ENCODE results near the gene ADPRS.

Gene ADPRS, protein sequence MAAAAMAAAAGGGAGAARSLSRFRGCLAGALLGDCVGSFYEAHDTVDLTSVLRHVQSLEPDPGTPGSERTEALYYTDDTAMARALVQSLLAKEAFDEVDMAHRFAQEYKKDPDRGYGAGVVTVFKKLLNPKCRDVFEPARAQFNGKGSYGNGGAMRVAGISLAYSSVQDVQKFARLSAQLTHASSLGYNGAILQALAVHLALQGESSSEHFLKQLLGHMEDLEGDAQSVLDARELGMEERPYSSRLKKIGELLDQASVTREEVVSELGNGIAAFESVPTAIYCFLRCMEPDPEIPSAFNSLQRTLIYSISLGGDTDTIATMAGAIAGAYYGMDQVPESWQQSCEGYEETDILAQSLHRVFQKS

DNA sequence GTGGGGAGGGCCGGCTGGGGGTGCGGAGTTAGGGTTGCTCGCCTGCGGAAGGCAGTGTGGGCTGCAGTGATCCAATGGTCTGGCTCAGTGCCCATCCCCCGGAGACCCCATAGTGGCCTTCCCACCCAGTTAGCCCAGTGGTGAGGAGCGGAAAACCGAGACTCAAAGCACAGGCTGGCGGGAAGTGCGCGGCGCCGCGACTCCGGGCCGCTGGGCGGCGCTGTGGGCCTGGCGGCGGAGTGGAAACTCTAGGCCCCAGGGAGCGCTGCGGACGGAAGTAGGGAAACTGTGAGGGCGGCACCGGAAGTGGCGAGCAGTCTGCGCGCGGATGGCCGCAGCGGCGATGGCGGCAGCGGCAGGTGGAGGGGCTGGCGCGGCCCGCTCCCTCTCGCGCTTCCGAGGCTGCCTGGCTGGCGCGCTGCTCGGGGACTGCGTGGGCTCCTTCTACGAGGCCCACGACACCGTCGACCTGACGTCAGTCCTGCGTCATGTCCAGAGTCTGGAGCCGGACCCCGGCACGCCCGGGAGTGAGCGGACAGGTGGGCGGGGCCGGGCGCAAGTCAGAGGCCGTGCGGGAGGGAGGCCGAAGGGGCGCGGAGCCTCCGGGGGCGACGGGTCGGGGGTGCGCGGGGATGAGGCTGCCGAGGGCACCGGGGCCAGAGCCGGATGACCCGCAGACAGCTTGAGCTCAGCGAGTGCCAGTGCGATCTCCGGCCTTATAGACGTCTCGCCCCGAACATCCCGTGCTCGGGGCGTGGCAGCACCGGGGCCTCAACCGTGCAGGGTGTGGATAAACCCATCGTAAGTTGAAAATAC, at the start of gene ADPRS:
Gene ADPRS (plus strand): TSS at position 316 of the 816 bp plus-strand sequence. CDS start 13 bp downstream, at position 329.
- peak; percentile 83 to 89 for DNase-seq (ENCODE audit: low read depth in 2 of 2)

DNA sequence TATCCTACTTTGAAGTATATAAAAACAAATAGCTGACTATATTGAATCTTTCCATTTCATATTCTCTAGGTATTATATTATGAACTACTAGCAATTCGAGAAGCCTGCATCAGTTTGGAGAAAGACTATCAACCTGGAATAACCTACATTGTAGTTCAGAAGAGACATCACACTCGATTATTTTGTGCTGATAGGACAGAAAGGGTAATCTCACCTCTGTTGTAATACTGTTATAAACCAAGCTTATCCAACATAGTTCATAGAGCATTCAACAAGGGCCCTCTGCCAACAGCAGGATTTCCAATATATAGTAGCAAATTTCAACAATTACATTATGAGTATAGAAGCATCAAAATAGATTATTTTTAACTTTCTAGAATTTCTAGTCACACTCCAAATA, 48.5 kb upstream of the ADPRS start:
- no peak for DNase-seq (ENCODE audit: low read depth in 2 of 2)

- DNase-seq (ENCODE audit: low read depth in 2 of 2) = no peak
These were observed 36.9 kb upstream of the ADPRS start for GRCh38 chr1:36051821-36052220.

DNA sequence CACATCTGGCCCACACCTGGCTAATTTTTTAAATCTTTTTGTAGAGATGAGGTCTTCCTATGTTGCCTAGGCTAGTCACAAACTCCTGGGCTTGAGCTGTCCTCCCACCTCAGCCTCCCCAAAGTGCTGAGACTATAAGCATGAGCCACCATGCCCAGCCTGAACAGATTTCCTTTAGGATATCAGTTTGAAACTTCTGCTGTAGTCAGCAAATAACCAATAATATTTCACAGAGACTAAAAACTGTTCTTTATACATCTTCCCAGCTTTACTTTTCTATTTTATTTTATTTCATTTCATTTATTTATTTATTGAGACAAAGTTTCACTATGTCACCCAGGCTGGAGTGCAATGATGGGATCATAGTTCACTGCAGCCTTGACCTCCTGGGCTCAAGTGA, 34.7 kb upstream of the ADPRS start:
- no peak for DNase-seq (ENCODE audit: low read depth in 2 of 2)

DNA sequence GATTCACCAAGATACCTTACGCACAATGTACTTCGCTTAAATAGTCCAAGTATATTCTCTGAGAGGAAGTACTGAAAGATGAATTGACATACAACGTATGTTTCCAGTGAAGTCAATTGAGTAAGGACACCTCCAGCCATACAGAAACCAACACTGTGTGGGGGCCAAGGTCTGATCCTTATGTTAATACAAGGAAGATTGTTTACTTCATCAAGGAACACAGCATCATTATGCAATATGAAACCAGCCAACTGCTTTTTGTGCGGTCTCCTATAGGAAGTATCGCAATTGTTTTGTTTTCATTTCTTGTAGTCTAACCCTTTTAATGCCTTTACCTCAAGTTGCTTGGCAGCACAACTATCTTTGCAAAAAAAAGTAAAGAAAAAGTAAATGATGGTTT, 33.0 kb upstream of the ADPRS start:
- no peak for DNase-seq (ENCODE audit: low read depth in 2 of 2)

DNA sequence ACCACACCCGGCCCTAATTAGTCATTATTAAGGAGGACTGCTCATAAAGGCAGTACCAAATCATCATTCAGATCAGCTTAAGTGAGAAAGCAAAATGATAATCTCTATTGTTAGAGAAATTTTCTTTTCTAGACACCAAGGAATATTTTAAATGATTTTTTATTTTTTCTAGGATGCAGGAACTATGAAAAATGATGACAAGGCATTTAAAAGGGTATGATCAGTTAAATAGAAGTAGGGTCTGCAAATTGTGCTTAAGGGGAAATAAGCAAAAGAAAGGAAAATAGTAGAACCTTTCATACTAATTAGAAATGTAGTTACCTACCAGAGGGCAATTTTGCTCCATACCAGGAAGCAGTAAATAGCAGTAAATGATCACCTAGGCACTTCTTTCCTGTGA, 26.4 kb upstream of the ADPRS start:
- DNase-seq (ENCODE audit: low read depth in 2 of 2) = no peak

- DNase-seq (ENCODE audit: low read depth in 2 of 2) = no peak
These were observed 20.8 kb upstream of the ADPRS start for GRCh38 chr1:36067871-36068270.

DNA sequence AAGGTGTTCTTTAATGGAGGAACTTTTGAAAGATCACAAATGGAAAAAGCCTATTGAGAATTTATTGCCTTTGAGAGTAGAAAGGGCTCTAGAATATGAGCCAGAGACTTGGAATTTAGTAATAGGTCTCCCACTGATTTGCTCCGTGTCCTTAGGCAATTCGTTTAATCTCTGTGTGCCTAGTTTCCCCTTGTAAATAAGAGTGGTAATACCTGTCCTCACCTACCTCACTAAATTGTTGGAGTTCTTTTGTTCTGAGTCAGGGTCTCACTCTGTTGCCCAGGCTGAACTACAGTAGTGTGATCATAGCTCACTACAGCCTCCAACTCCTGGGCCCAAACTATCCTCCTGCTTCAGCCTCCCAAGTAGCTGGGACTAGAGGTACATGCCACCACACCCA, 19.8 kb upstream of the ADPRS start:
- no peak for DNase-seq (ENCODE audit: low read depth in 2 of 2)

GRCh38 chr1:36070349-36070748, 18.3 kb upstream of the ADPRS start:
- DNase-seq (ENCODE audit: low read depth in 2 of 2) = no peak

DNA sequence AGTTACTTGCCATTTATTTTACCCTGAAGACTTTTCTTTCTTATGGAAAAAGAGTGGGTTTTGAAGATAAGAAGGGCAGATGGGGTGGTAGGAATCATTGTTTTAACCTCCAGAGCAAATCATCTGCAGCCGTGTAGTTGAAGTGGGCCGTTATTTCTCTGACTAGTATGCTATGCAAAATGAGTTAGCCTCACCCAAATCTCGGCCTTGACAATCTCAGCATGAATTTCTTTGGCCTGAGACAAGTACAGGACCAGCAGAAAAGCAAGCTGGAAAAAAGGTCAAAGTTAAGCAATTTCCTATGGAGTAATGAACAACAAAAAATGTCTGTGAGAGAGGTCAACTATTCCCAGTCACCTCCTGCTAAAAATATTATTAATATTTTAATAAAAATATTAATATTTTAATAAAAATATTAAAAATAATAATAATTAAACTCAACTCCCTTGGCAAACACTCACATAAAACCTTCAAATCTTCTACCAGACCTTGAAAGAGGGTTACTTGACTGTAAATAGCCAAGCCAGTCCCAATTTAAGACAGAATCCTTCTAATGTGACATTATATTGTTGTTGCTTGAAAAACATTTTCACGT, 11.6 kb upstream of the ADPRS start:
- no peak for DNase-seq (ENCODE audit: low read depth in 2 of 2)

DNA sequence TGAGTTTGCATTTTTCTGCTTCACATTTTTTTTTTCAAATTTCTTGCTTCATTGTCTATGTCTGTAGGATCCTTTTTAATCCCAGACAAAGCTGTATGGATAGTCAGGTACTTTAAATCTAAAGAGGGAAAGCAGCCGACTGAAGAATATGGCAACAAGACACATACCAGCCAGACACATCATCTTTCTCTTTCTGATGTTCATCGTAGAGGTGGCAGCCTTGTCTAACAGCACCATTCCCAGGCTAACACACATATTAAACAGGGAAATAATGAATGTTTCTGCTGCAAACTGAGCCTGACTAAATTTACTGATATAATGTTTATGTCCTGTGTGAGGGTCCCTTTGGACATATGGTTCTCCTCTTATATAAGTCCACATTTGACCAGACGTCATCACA, 8.5 kb upstream of the ADPRS start:
- no peak for DNase-seq (ENCODE audit: low read depth in 2 of 2)

- no peak for DNase-seq (ENCODE audit: low read depth in 2 of 2)
These were observed 7.9 kb upstream of the ADPRS start for GRCh38 chr1:36080801-36081200.

GRCh38 chr1:36081926-36082485, 6.7 kb upstream of the ADPRS start:
- DNase-seq (ENCODE audit: low read depth in 2 of 2) = no peak

GRCh38 chr1:36083219-36083618, 5.5 kb upstream of the ADPRS start:
- no peak for DNase-seq (ENCODE audit: low read depth in 2 of 2)

DNA sequence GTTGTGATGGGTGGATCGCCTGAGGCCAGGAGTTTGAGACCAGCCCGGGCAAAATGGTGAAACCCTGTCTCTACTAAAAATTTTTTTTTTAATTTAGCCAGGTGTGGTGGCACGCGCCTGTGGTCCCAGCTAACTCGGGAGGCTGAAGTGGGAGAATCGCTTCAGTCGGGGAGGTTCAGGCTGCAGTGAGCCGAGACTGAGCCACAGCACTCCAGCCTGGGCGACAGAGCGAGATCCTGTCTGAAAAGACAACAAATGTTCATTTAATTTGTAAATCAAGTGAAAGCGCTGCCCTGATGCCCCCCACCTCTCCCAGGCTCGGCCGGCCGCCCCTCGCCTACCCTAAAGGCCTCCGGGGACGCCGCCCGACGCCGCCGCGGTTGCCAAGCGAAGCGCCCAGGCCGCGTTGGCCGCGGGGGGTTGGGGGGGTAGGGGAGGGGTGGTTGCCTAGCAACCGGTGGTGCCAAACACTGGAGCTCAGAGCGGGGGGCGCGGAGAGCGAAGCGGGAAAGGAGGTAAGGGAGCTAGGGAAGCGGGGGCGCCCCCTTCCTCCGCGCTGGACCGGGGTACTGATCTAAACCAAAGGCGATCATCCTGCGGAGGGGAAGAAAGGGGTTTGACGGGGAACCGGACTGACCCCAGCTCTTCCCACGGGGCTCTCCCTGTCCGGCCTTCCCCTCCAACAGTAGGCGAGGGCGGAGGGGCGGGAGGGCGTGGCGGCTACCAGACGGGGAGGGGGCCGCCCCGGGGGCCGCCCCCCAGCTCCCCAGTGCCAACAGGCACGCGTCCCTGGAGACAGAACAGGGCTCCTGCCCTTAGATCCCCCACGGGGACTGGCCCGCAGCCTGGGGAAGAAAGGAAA, 4.8 kb upstream of the ADPRS start, which contains the start of gene TEKT2:
Gene TEKT2 (plus strand): TSS at position 460 of the 862 bp plus-strand sequence. CDS start 828 bp downstream, outside the sequence.
- DNase-seq (ENCODE audit: low read depth in 2 of 2) = no peak

- DNase-seq (ENCODE audit: low read depth in 2 of 2) = no peak
These were observed 4.1 kb upstream of the ADPRS start for GRCh38 chr1:36084497-36085115.

- DNase-seq (ENCODE audit: low read depth in 2 of 2) = no peak
These were observed 3.6 kb upstream of the ADPRS start for GRCh38 chr1:36085126-36085525.

DNA sequence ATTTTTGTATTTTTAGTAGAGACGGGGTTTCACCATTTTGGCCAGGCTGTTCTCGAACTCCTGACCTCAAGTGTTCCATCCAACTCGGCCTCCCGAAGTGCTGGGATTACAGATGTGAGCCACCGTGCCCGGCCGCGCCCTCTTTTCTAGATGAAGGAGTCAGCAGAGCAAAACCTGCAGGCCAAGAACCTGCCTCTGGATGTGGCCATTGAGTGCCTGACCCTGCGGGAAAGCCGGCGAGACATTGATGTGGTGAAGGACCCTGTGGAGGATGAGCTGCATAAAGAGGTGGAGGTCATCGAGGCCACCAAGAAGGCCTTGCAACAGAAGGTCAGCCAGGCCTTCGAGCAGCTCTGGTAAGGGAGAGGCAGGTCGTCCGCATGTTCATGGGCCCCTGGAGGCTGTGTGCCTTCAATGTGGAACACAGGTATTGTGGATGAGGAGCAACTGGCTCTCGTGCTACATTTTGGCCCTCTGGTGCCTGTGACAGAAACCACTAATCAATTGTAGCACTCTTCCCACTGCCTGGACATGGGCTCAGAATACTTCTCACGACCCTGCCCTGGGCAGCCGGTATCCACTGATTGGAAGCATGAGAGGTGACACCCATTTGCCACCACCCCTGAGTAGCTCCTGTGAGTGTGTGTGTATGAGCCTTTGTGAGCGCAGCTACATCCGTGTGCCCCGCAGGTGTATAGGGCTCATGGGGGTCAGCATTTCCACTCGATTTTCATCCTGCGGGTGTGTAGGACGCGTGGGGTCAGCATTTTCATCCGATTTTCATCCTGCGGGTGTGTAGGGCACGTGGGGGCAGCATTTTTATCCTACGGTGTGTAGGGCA, 2.8 kb upstream of the ADPRS start:
- DNase-seq (ENCODE audit: low read depth in 2 of 2) = no peak

- DNase-seq (ENCODE audit: low read depth in 2 of 2) = no peak
These were observed 2.0 kb upstream of the ADPRS start for GRCh38 chr1:36086529-36087232.

All from stimulated activated CD8-positive, alpha-beta memory T cell treated with anti-CD3 and anti-CD28 coated beads, Interleukin-7, amount 100 ng/mL, for 4 hours (primary cell).